CD14-positive monocyte (primary cell): ENCODE data around the gene VAMP7. TPM values are rescaled to one million over a fixed set of nuclear protein-coding genes. Genes with fewer than 3 reads are reported as not detected.

ENCODE experiments used
- DNase-seq, 3 donors: peaks; one replicate each; pipeline ENCODE4 v3.0.0-alpha.2; 2011 to 2022
- H2AFZ ChIP-seq: 2 replicates; pipeline ENCODE4 v1.6.0; 2012; ENCODE audit warnings: mild to moderate bottlenecking, low read depth, low read length, inconsistent platforms; ENCODE audit not compliant: insufficient read depth, poor library complexity, severe bottlenecking
- H3K27ac ChIP-seq, 2 donors: 1 replicate in 1 of 2; 2 replicates in 1 of 2; pipeline ENCODE4 v1.5.1; 2012 to 2013; ENCODE audit warnings: low read length in 2 of 2, control low read depth in 1 of 2, inconsistent platforms in 1 of 2, low read depth in 1 of 2, mild to moderate bottlenecking in 1 of 2
- H3K27me3 ChIP-seq, 2 donors: one replicate each; pipeline versions ENCODE4 v1.6.0 to v1.6.1; 2011 to 2013; ENCODE audit warnings: low read length in 2 of 2; ENCODE audit not compliant: control insufficient read depth in 2 of 2, insufficient read depth in 2 of 2
- H3K36me3 ChIP-seq, 2 donors: replicated peaks in 1 of 2; 1 replicate in 1 of 2; 2 replicates in 1 of 2; pipeline versions ENCODE4 v1.5.1 to v1.6.1; 2012 to 2013; ENCODE audit warnings: low read length in 2 of 2, control low read depth in 1 of 2, inconsistent platforms in 1 of 2, mild to moderate bottlenecking in 1 of 2; ENCODE audit not compliant: insufficient read depth in 2 of 2, control insufficient read depth in 1 of 2
- H3K4me1 ChIP-seq, 2 donors: 1 replicate in 1 of 2; 2 replicates in 1 of 2; pipeline versions ENCODE4 v1.5.1 to v1.6.1; 2012 to 2013; ENCODE audit warnings: low read length in 2 of 2, control low read depth in 1 of 2, inconsistent platforms in 1 of 2, mild to moderate bottlenecking in 1 of 2, moderate library complexity in 1 of 2; ENCODE audit not compliant: insufficient read depth in 2 of 2, control insufficient read depth in 1 of 2
- H3K4me2 ChIP-seq: replicated peaks from 2 replicates; pipeline ENCODE3; 2012; ENCODE audit warnings: low read length, moderate library complexity, mild to moderate bottlenecking; ENCODE audit not compliant: poor library complexity, severe bottlenecking; ENCODE audit errors: extremely low read depth
- H3K4me3 ChIP-seq, 3 experiments: fragments of 200-600 bp in 1 of 3; sonication (generic) in 1 of 3; replicated peaks in 1 of 3; 1 replicate in 2 of 3; 2 replicates in 1 of 3; pipeline ENCODE4 v1.5.1; 2011 to 2013; ENCODE audit warnings: low read length in 3 of 3, mild to moderate bottlenecking in 3 of 3, control low read depth in 2 of 3, low read depth in 2 of 3, inconsistent platforms in 1 of 3, moderate library complexity in 1 of 3
- H3K79me2 ChIP-seq: 2 replicates; pipeline ENCODE4 v1.6.0; 2012; ENCODE audit warnings: mild to moderate bottlenecking, control low read depth, inconsistent platforms, low read length, moderate library complexity; ENCODE audit not compliant: insufficient read depth
- H3K9ac ChIP-seq: 2 replicates; pipeline ENCODE4 v1.6.0; 2017; ENCODE audit warnings: low read length, mild to moderate bottlenecking; ENCODE audit not compliant: insufficient read depth, poor library complexity, severe bottlenecking
- H3K9me3 ChIP-seq, 2 donors: replicated peaks in 1 of 2; 1 replicate in 1 of 2; 2 replicates in 1 of 2; pipeline versions ENCODE4 v1.5.1 to v1.6.1; 2012 to 2013; ENCODE audit warnings: low read length in 2 of 2, control low read depth in 1 of 2; ENCODE audit not compliant: control insufficient read depth in 1 of 2, insufficient read depth in 1 of 2
- H4K20me1 ChIP-seq: 2 replicates; pipeline ENCODE4 v1.6.0; 2012; ENCODE audit warnings: mild to moderate bottlenecking, low read length, control low read depth, moderate library complexity; ENCODE audit not compliant: insufficient read depth
- H3K27ac Mint-ChIP-seq, 7 donors: one replicate each; pipeline ENCODE4 v1.8.0; 2020; ENCODE audit warnings: mild to moderate bottlenecking in 7 of 7, mixed read lengths in 7 of 7, moderate library complexity in 6 of 7, inconsistent platforms in 2 of 7
- H3K27me3 Mint-ChIP-seq, 3 donors: one replicate each; pipeline ENCODE4 v1.8.0; 2021 to 2022; ENCODE audit warnings: low read depth in 3 of 3, mild to moderate bottlenecking in 3 of 3, mixed read lengths in 3 of 3, moderate library complexity in 3 of 3, inconsistent platforms in 1 of 3
- H3K36me3 Mint-ChIP-seq, 2 donors: one replicate each; pipeline ENCODE4 v1.8.0; 2020; ENCODE audit warnings: mixed read lengths in 2 of 2, inconsistent platforms in 1 of 2, mild to moderate bottlenecking in 1 of 2
- H3K4me1 Mint-ChIP-seq: one replicate; pipeline ENCODE4 v1.8.0; 2020; ENCODE audit warnings: mild to moderate bottlenecking, mixed read lengths
- H3K4me3 Mint-ChIP-seq, 2 donors: one replicate each; pipeline ENCODE4 v1.8.0; 2020; ENCODE audit warnings: mild to moderate bottlenecking in 2 of 2, mixed read lengths in 2 of 2, moderate library complexity in 1 of 2
- H3K9me3 Mint-ChIP-seq, 7 donors: one replicate each; pipeline ENCODE4 v1.8.0; 2020 to 2022; ENCODE audit warnings: mixed read lengths in 7 of 7, mild to moderate bottlenecking in 6 of 7, moderate library complexity in 6 of 7, inconsistent platforms in 2 of 7
- WGBS: methylation state at CpG from one replicate; pipeline ENCODE4 v1.1.5; 2013; ENCODE audit warnings: missing lambda C conversion rate; ENCODE audit not compliant: insufficient coverage; 5-methylcytosine and 5-hydroxymethylcytosine counted together
- intact Hi-C, 2 donors: fragments of 100-400 bp; cut with micrococcal nuclease; formaldehyde crosslinking; loops; one replicate each; pipeline versions ENCODE4 v1.15.0 to v1.15.1; 2023
- polyA plus RNA-seq, 3 donors: library from polyadenylated mRNA; depleted of rRNA in 1 of 3; unstranded in 2 of 3; stranded (reverse) in 1 of 3; fragments of 300-500 nt in 2 of 3; fragments of >200 nt in 1 of 3; fragmentation: Illumina TruSeq in 2 of 3; gene quantifications; 1 replicate in 2 of 3; 2 replicates in 1 of 3; pipeline ENCODE4 v1.2.3, GENCODE V29; 2012 to 2021
- TF ChIP-seq, protein P1 (sequence below): fragments of 200-600 bp; IDR thresholded peaks from one replicate; pipeline ENCODE4 v1.8.0; 2022; ENCODE audit warnings: antibody characterized with exemption, mild to moderate bottlenecking

Gene VAMP7
- polyA plus RNA-seq, 3 donors: 17.9 to 88.8 (median 67.5) TPM

GRCh38 chrX:155954793-155955192 is 73.6 kb downstream of the VAMP7 start:
- TF ChIP-seq, protein P1, sequence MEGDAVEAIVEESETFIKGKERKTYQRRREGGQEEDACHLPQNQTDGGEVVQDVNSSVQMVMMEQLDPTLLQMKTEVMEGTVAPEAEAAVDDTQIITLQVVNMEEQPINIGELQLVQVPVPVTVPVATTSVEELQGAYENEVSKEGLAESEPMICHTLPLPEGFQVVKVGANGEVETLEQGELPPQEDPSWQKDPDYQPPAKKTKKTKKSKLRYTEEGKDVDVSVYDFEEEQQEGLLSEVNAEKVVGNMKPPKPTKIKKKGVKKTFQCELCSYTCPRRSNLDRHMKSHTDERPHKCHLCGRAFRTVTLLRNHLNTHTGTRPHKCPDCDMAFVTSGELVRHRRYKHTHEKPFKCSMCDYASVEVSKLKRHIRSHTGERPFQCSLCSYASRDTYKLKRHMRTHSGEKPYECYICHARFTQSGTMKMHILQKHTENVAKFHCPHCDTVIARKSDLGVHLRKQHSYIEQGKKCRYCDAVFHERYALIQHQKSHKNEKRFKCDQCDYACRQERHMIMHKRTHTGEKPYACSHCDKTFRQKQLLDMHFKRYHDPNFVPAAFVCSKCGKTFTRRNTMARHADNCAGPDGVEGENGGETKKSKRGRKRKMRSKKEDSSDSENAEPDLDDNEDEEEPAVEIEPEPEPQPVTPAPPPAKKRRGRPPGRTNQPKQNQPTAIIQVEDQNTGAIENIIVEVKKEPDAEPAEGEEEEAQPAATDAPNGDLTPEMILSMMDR: no peak
- Histone ChIP-seq H3K27ac (no peak overlapping the region), H3K9ac (no peak overlapping the region), H3K4me3 (no peak overlapping the region), H3K36me3 (no peaks in the 10 kb centered on the region), H3K4me2 (no peak overlapping the region), H3K27me3 (no peaks in the 10 kb centered on the region), H3K9me3 (peaks cover 0 to 14% of the 10 kb centered on the region in 2 donors), H3K4me1 (no peaks in the 10 kb centered on the region), H2AFZ (no peak overlapping the region), H3K79me2 (no peaks in the 10 kb centered on the region), H4K20me1 (no peaks in the 10 kb centered on the region)
- no peak overlapping the region for H3K27ac Mint-ChIP-seq
- 50% methylated on average over 1 of the region's 1 CpG for WGBS
- peaks cover 0 to 4% (median 0%) of the 10 kb centered on the region in 7 donors for H3K9me3 Mint-ChIP-seq
- H3K4me1 Mint-ChIP-seq: no peaks in the 10 kb centered on the region
- no peak for DNase-seq
- no peaks in the 10 kb centered on the region for H3K27me3 Mint-ChIP-seq
- H3K4me3 Mint-ChIP-seq: no peak overlapping the region
- H3K36me3 Mint-ChIP-seq: no peaks in the 10 kb centered on the region
- intact Hi-C loops: no loop called here

DNA sequence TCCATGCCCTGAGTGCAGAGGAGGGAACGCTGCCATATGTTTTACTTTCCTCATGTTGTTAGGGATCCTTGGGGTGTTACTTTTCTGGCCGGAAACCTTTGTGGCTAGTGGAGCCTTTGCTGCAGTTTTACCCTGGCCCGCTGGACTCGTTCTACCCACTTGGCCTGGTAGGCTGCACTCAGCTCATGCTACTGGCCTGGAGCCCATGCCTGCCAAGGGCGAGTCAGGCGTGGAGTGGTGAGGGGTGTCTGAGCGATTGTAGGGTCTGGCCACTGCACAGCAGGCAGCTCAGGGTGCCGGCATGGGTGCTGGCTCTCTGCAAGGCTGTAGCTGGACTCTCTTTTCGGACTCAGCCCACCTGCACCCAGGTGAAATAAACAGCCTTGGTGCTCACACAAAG is 75.0 kb downstream of the VAMP7 start:
- no peak for DNase-seq
- Histone ChIP-seq H4K20me1 (no peaks in the 10 kb centered on the region), H3K9me3 (peaks cover 0 to 14% of the 10 kb centered on the region in 2 donors), H2AFZ (no peak overlapping the region), H3K27ac (no peak overlapping the region), H3K27me3 (no peaks in the 10 kb centered on the region), H3K4me2 (no peak overlapping the region), H3K4me3 (no peak overlapping the region), H3K9ac (no peak overlapping the region), H3K79me2 (no peaks in the 10 kb centered on the region), H3K36me3 (no peaks in the 10 kb centered on the region), H3K4me1 (no peaks in the 10 kb centered on the region)
- TF ChIP-seq, protein P1: no peak
- Mint-ChIP-seq H3K27me3 (no peaks in the 10 kb centered on the region), H3K4me1 (no peaks in the 10 kb centered on the region), H3K4me3 (no peak overlapping the region), H3K36me3 (no peaks in the 10 kb centered on the region), H3K27ac (no peak overlapping the region), H3K9me3 (peaks cover 0 to 5% (median 2%) of the 10 kb centered on the region in 7 donors)
- 92% methylated on average over 9 of the region's 9 CpGs for WGBS
- intact Hi-C loops: no loop called here
